OCI-LY7 (cell line): ENCODE measurements around the gene NFYC. TPM values are rescaled to one million over a fixed set of nuclear protein-coding genes. Genes with fewer than 3 reads are reported as not detected.

Experiments used
- BruUV-seq: library from RNA; stranded (reverse); fragments of 400-500 nt; replicated peaks from 2 replicates; lab custom pipeline; 2021; lab: Mats Ljungman, UMichigan
- CTCF ChIA-PET: fragments of 300-600 bp; sonication (Branson Sonifier 250); formaldehyde crosslinking; loops from one replicate; lab custom pipeline; 2022; ENCODE audit warnings: antibody characterized with exemption; ENCODE audit not compliant: unreplicated experiment; lab: Charles Lee
- POLR2A ChIA-PET: fragments of 300-600 bp; sonication (Branson Sonifier 250); formaldehyde crosslinking; loops from one replicate; lab custom pipeline; 2022; ENCODE audit warnings: antibody characterized with exemption; lab: Charles Lee
- DNase-seq: peaks from one replicate; pipeline ENCODE4 v3.0.0-alpha.2; 2015; ENCODE audit warnings: low spot score
- H2AFZ ChIP-seq: fragments of 200-600 bp; sonication (generic), shearing (Covaris generic); 2 replicates; pipeline ENCODE4 v1.6.1; 2014; ENCODE audit warnings: mild to moderate bottlenecking, antibody characterized with exemption, low read length, moderate library complexity
- H3K27ac ChIP-seq: fragments of 200-600 bp; sonication (generic); 2 replicates; pipeline ENCODE4 v1.5.1; 2014; ENCODE audit warnings: mixed run types, low read depth, mild to moderate bottlenecking, moderate library complexity, low read length, inconsistent platforms; ENCODE audit not compliant: poor library complexity, severe bottlenecking
- H3K36me3 ChIP-seq: fragments of 200-600 bp; sonication (generic); 2 replicates; pipeline ENCODE4 v1.6.1; 2014; ENCODE audit warnings: mild to moderate bottlenecking, antibody characterized with exemption, low read length, moderate library complexity, mixed read lengths; ENCODE audit not compliant: insufficient read depth
- H3K4me1 ChIP-seq: fragments of 200-600 bp; sonication (generic); 2 replicates; pipeline ENCODE4 v1.5.1; 2014; ENCODE audit warnings: mild to moderate bottlenecking, low read length; ENCODE audit not compliant: insufficient read depth, poor library complexity, severe bottlenecking
- H3K4me2 ChIP-seq: fragments of 200-600 bp; sonication (generic); 2 replicates; pipeline ENCODE4 v1.6.1; 2014; ENCODE audit warnings: mild to moderate bottlenecking, low read length
- H3K4me3 ChIP-seq: fragments of 200-600 bp; sonication (generic); 2 replicates; pipeline ENCODE4 v1.5.1; 2014; ENCODE audit warnings: mild to moderate bottlenecking, low read depth, low read length; ENCODE audit not compliant: poor library complexity, severe bottlenecking
- H3K79me2 ChIP-seq: fragments of 200-600 bp; sonication (generic); 2 replicates; pipeline ENCODE4 v1.6.1; 2016; ENCODE audit warnings: low read depth, mild to moderate bottlenecking, low read length, moderate library complexity, mixed read lengths; ENCODE audit not compliant: insufficient read depth
- H3K9me2 ChIP-seq: fragments of 200-600 bp; sonication (generic); 2 replicates; pipeline ENCODE4 v1.6.1; 2016; ENCODE audit warnings: mild to moderate bottlenecking, low read length, mixed read lengths; ENCODE audit not compliant: insufficient read depth
- H3K9me3 ChIP-seq: fragments of 200-600 bp; sonication (generic); 2 replicates; pipeline ENCODE4 v1.6.1; 2014; ENCODE audit warnings: mild to moderate bottlenecking, mixed run types, low read length, mixed read lengths
- H4K20me1 ChIP-seq: fragments of 200-600 bp; sonication (generic); 2 replicates; pipeline ENCODE4 v1.6.1; 2014; ENCODE audit warnings: mild to moderate bottlenecking, antibody characterized with exemption, low read length, moderate library complexity, mixed read lengths; ENCODE audit not compliant: insufficient read depth
- EZH2phosphoT487 ChIP-seq: fragments of 200-600 bp; sonication (generic); IDR thresholded peaks from 2 replicates; pipeline ENCODE4 v1.6.1; 2018; ENCODE audit warnings: low read depth, borderline replicate concordance, mild to moderate bottlenecking, mixed run types, antibody characterized with exemption, low read length, moderate library complexity, mixed read lengths
- intact Hi-C: fragments of 100-400 bp; cut with micrococcal nuclease; formaldehyde crosslinking; loops from one replicate; pipeline ENCODE4 v1.10.0; 2022; ENCODE audit not compliant: unreplicated experiment
- total RNA-seq, 2 experiments: library from RNA; depleted of rRNA in 1 of 2; stranded (reverse); fragments of >200 nt in 1 of 2; shearing (Covaris generic) in 1 of 2; gene quantifications; 2 replicates each; pipeline ENCODE4 v1.2.3, GENCODE V29; 2014 to 2022
- TF ChIP-seq, protein P1 (sequence below): fragments of 200-600 bp; sonication (generic); conservative IDR thresholded peaks from 2 replicates; pipeline ENCODE4 v1.5.1; 2014; ENCODE audit warnings: mild to moderate bottlenecking, antibody characterized with exemption, low read length, moderate library complexity, mixed read lengths

Gene NFYC
- total RNA-seq, 2 experiments from 2014 or later: 39.1 to 71.0 TPM

DNA sequence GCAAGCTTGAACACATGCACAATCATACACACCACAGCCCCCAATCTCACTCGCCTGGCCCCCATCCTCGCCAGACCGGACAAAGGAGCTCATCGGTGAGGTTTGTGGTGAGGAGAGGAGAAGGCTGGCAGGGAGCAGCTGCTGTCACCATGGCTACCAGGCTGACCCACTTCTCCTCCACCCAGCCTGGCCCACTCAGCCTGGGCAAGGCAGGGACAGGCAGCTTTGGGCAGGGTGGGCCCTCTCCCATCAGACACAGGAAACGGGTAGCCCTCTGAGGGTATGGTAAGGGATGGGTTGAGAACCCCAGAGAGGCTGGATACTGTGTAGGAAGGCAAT is 41.9 kb upstream of the NFYC start:
- no peak overlapping the region for H3K4me2 ChIP-seq
- no peak overlapping the region for H3K4me3 ChIP-seq
- H3K9me2 ChIP-seq: no peaks in the 10 kb centered on the region
- TF ChIP-seq, protein P1, sequence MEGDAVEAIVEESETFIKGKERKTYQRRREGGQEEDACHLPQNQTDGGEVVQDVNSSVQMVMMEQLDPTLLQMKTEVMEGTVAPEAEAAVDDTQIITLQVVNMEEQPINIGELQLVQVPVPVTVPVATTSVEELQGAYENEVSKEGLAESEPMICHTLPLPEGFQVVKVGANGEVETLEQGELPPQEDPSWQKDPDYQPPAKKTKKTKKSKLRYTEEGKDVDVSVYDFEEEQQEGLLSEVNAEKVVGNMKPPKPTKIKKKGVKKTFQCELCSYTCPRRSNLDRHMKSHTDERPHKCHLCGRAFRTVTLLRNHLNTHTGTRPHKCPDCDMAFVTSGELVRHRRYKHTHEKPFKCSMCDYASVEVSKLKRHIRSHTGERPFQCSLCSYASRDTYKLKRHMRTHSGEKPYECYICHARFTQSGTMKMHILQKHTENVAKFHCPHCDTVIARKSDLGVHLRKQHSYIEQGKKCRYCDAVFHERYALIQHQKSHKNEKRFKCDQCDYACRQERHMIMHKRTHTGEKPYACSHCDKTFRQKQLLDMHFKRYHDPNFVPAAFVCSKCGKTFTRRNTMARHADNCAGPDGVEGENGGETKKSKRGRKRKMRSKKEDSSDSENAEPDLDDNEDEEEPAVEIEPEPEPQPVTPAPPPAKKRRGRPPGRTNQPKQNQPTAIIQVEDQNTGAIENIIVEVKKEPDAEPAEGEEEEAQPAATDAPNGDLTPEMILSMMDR: no peak
- no peak for TF ChIP-seq EZH2phosphoT487
- no peaks in the 10 kb centered on the region for H3K79me2 ChIP-seq
- no peak overlapping the region for H2AFZ ChIP-seq
- H3K27ac ChIP-seq: no peak overlapping the region
- intact Hi-C loops: no loop called here
- DNase-seq: no peak
- H3K9me3 ChIP-seq: no peaks in the 10 kb centered on the region
- CTCF ChIA-PET: no interaction called here
- H4K20me1 ChIP-seq: peaks cover 4% of the 10 kb centered on the region; the same call in 1 of the 2 replicates
- no peaks in the 10 kb centered on the region for H3K4me1 ChIP-seq
- no TSS peak for BruUV-seq
- POLR2A ChIA-PET: interaction anchor here (1.0 kb wide), 1 partner anchor 307 kb away, joined by 4 read pairs; no protein-coding TSS in a partner anchor
- H3K36me3 ChIP-seq: peaks cover 9% of the 10 kb centered on the region

DNA sequence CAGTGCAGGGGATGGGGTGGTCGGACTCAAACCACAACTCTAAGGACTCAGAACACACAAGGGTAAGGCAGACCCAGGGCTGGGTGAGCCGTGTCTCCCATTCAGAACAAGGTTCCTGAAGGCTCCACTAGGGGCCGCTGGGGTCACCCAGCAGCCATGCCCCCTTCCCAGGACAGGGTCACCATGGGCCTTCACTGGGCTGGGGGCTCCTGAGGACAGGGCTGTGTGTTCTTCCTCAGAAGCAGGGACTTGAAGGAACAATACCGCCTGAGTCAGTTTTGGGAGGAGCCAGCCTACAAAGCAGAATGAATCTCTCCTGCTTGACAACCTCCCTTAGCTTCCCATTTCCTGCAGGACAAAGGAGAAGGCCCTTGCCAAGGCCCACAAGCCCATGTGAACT is 41.4 kb upstream of the NFYC start:
- no TSS peak for BruUV-seq
- H4K20me1 ChIP-seq: peaks cover 4% of the 10 kb centered on the region; the same call in 1 of the 2 replicates
- H3K9me2 ChIP-seq: no peaks in the 10 kb centered on the region
- intact Hi-C loops: no loop called here
- H3K9me3 ChIP-seq: no peaks in the 10 kb centered on the region
- no peak overlapping the region for H3K4me2 ChIP-seq
- no peaks in the 10 kb centered on the region for H3K4me1 ChIP-seq
- DNase-seq: peak; percentile 43
- H3K4me3 ChIP-seq: no peak overlapping the region
- ChIA-PET CTCF (interaction anchor here (0.7 kb wide), 1 partner anchor 696 kb away, joined by 4 read pairs; no protein-coding TSS in a partner anchor), POLR2A (interaction anchor here (1.0 kb wide), 1 partner anchor 307 kb away, joined by 4 read pairs; no protein-coding TSS in a partner anchor)
- H3K79me2 ChIP-seq: no peaks in the 10 kb centered on the region
- H3K27ac ChIP-seq: no peak overlapping the region
- TF ChIP-seq, protein P1: peak; percentile 75
- TF ChIP-seq EZH2phosphoT487: no peak
- peaks cover 4% of the 10 kb centered on the region; the same call in 1 of the 2 replicates for H3K36me3 ChIP-seq
- no peak overlapping the region for H2AFZ ChIP-seq

DNA sequence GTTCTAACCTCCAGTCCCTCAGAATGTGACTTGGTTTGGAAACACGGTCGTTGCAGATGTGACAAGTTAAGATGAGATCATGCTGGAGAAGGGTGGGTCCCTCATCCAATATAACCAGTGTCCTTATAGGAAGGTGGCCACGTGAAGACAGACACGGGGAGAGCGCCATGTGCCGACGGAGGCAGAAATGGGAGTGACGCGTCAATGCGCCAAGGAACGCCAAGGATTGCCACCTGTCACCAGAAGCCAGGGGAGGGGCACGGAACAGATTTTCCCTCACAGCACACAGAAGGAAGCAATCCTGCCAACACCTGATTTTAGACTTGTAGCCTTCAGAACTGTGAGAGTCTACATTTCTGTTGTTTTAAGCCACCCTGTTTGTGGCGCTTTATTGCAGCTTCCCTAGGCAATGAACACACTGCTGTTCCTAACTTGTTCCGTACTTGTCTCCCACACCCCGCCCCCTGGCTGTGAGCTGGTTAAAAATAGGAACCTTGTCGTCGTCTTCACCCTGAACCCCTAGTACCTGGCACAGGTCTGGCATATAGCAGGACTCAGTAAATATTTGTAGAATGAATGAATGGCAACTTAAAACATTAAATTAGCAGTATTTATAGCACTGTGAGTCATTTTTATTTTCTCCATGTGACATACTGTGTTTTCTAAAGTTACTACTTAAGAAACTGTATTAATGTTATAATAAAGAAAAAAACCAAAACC is 40.2 kb upstream of the NFYC start:
- POLR2A ChIA-PET: no interaction called here
- Histone ChIP-seq H3K79me2 (no peaks in the 10 kb centered on the region), H3K9me3 (no peaks in the 10 kb centered on the region), H4K20me1 (peaks cover 4% of the 10 kb centered on the region; the same call in 1 of the 2 replicates), H3K4me2 (no peak overlapping the region), H3K4me1 (no peaks in the 10 kb centered on the region), H3K27ac (no peak overlapping the region), H2AFZ (no peak overlapping the region), H3K36me3 (no peaks in the 10 kb centered on the region), H3K4me3 (no peak overlapping the region), H3K9me2 (no peaks in the 10 kb centered on the region)
- CTCF ChIA-PET: no interaction called here
- TF ChIP-seq, protein P1: no peak
- TF ChIP-seq EZH2phosphoT487: no peak
- intact Hi-C loops: no loop called here
- no peak for DNase-seq
- no TSS peak for BruUV-seq
